T-helper 2 cell treated with Interferon-gamma antibody and Interleukin-4, amounts not matched to agents 100 ng/mL and 5 ng/mL, for 36 hours (primary cell): ENCODE measurements around the gene GTSE1. TPM values are rescaled to one million over a fixed set of nuclear protein-coding genes. Genes with fewer than 3 reads are reported as not detected.
"Not testable (repeated sequence)": the region's sequence is repeated elsewhere in the genome, so short reads cannot be mapped to it uniquely, and the experiment has no call there.

Source experiments
- intact Hi-C: fragments of 100-400 bp; cut with micrococcal nuclease; formaldehyde crosslinking; loops from one replicate; pipeline ENCODE4 v1.15.1; 2023
- total RNA-seq: library from RNA; stranded (reverse); gene quantifications from 2 replicates; pipeline ENCODE4 v1.2.3, GENCODE V29; 2022

The GTSE1 gene
- total RNA-seq, 1 donor from 2014 or later = 74.4 TPM

DNA sequence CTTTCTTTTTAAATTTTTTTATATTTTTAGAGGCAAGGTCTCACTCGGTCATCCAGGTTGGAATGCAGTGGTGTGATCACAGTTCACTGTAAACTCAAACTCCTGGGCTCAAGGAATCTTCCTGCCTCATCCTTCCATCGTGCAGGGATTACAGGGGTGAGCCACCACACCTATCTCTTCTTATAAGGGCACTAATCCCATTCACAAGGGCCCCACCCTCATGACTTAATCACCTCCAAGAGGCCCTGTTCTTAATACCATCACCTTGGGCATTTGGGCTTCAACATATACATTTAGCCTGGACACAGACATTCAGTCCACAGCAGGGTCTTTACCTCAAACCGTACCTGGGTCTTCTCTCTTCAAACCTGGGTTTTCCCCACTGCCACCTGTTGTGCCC lies 4.5 kb upstream of the GTSE1 start:
- intact Hi-C loops = loop anchor here (10.0 kb wide), 1 partner anchor 977 kb away; no protein-coding TSS in a partner anchor

DNA sequence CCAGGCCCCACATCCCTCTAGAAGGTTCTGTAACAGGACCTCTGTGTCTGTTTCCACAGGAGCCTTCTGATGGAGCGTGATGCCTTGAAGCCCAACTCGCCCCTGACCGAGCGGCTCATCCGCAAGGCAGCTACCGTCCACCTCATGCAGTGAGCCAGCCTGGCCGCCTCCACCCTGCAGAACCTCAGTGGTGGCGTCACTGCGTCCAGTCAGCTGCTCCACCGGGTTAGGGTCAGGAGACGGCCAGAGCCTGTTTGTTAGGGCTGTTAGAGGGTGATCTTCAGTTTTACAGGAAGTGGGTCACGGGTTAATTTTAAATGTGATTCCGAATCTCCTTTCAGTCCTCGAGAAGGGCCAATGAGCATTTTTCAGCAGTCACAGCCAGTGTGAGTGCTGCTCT lies 3.9 kb upstream of the GTSE1 start:
- intact Hi-C loops = loop anchor here (10.0 kb wide), 1 partner anchor 978 kb away; no protein-coding TSS in a partner anchor

DNA sequence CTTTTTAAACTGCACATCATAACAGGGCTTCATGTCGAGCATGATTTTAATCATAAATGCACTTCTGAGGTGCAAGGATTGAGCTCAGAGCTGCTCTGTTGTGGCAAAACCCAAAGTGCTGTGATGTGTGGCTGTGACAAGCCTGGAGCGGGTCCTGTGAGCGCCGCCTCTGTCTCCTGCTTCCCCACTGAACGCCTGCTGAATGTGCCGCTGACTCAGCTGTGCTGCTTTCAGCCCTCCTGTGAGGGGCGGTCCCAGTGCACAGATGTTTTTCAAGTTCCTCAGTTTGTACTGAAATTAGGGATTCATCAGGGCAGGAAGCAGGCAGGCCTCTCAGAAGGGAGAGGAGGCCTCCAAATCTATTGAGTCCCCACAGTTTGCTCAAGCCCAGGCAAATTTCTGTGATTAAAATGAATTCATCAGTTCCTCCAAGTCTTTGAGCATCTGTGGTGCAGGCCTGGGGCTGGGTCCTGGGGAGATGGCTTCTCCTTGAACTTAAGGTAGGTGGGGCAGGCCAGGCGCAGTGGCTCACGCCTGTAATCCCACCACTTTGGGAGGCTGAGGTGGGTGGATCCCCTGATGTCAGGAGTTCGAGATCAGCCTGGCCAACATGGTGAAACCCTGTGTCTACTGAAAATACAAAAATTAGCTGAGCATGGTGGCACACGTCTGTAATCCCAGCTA lies 3.0 kb upstream of the GTSE1 start:
- intact Hi-C loops = loop anchor here (10.0 kb wide), 1 partner anchor 979 kb away; no protein-coding TSS in a partner anchor

DNA sequence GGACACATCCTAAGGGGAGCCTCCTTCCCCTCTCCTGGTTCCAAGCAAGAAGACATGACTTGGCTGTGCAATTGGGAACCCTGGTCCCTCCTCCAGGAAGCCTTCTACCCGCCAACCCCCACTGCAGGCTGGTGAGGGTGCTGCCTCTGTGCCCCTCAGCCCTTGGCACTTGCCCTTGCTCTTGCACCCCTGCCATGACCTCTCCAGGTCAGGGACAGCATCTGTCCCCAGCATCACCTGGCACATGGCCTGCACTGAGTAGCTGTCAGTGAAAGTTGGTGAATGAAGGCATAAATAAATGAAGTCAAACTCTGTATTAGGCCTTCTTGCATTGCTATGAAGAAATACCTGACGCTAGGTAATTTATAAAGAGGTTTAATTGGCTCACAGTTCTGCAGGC lies 1.9 kb upstream of the GTSE1 start:
- intact Hi-C loops = loop anchor here (5.0 to 10.0 kb wide), 2 partner anchors 172 to 980 kb away; no protein-coding TSS in a partner anchor

DNA sequence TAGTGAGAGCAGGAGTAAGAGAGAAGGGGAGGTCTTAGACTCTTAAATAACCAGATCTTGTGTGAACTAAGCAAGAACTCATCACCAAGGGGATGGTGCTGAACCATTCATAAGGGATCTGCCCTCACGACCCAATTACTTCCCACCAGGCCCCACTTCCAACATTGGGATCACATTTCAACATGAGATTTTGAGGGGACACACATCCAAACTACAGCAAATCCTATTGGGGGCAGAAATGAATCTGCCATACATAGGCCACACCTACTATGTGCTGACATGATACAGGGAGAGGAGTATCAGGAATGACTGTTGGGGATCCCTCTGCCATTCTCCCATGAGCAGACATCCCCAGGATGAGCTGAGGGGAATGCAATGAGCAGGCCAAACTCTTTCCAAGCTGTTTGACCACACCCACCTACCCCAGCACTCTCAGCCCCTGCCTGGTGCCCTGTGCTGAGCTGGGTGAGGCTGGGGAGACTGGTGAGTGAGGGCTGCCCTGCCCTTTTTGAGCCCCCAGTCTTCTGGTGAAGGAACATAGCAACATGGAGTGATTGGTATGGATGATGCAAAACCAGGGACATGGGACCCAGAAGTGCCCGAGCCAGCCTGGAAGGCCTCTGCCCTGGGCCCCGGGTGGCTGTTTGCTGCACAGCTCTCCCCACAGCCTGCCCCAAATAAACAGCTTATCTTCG lies 1.2 kb upstream of the GTSE1 start:
- intact Hi-C loops = loop anchor here (5.0 to 10.0 kb wide), 2 partner anchors 173 to 981 kb away; no protein-coding TSS in a partner anchor

DNA sequence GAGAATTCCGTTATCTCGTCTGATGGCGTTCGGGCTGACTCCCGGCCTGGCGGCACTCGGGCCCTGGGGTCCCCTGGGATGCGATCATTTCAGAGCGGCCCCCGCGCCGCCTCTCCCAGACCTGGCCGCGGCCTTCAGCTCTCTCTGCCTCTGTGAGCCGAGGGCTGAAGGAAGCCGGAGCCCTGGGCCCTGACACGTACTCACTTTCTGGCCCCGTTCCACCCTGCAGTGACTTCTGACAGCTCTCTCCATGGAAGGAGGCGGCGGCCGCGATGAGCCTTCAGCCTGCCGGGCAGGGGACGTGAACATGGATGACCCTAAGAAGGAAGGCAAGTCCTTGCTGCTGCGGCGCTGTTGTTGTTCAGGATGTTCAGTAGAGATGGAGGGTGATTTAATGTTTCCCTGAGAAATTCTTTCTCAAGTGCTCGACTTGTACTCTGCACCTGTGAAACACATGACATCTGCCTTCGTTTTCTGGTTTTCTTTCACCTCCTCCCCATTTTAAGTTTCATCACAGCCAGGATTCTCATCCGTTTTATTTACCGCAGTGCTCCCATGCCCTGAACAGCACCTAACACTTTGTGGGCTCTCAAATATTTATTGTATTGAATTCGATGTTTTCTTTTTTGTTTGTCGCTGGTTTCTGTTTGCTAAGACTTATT lies 612 bp downstream of the GTSE1 start:
- intact Hi-C loops = loop anchor here (5.0 to 10.0 kb wide), 2 partner anchors 175 to 982 kb away; no protein-coding TSS in a partner anchor

DNA sequence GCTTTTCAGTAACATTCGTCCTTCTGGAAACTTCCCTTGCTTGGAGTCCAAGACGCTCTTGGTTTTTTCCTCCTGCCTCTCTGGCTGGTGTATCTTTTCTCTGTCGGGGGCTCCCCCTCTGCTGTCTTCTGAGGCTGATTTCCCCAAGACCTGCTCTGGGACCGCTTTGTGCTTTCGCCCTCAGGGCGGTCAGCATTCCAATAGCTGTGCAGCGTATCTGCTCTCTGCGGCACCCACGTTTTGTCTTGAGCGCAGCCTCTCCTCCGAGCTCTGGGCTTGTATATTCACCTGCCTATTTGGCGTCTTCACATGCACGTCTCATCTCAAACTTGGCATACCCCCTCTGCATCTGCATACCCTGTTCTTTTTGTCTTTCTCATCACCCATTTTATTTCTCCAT lies 2.4 kb downstream of the GTSE1 start:
- intact Hi-C loops = loop anchor here (5.0 to 10.0 kb wide), 2 partner anchors 177 to 984 kb away; no protein-coding TSS in a partner anchor

DNA sequence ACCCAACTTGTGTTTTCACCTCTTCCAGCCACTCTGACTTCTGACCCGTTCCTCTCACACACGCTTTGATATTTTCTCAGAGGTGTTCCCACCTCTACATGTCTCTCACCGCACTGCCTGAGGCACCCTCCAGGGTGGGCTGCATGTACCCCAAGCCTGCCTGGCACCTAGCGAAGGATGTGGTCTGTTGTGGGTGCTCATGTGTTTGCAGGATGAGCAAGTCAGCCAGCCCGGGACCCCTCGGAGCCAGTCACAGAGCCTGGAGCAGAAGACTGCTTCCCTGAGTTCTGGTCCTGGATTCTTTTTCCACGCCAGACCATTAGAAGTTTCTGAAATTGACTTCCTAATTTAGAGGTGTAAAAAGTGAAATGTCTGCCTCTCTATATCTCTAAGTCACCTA lies 3.8 kb downstream of the GTSE1 start:
- intact Hi-C loops = no loop called here

DNA sequence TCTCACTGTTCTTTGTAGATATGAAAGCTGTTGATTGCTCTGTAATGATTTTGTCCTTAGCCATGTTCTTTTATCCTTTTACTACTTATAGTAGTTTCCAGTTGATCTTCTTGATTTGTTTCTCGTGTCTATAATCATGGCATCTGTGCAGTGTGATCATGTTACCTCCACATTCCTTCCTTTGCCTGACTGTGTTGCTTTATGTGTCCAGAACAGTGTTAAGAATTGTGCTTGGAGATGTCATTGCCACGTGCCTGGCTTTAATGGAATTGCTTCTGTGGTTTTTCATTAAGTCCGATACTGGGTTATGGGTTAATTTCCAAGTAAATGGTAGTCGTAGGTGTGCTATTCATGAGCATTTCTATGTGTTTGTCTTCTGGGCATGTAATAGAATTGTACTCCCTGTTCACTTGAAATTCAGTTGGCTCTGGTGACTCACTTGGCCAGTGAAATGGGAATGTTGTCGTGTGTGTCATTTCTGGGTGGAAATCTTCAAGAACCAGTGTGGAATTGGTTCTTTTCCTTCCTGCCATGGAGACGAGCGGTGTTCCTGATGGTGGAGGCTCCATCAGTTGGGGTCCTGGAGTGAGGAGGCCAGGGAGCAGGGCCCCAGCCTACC lies 6.8 kb downstream of the GTSE1 start:
- intact Hi-C loops = no loop called here

DNA sequence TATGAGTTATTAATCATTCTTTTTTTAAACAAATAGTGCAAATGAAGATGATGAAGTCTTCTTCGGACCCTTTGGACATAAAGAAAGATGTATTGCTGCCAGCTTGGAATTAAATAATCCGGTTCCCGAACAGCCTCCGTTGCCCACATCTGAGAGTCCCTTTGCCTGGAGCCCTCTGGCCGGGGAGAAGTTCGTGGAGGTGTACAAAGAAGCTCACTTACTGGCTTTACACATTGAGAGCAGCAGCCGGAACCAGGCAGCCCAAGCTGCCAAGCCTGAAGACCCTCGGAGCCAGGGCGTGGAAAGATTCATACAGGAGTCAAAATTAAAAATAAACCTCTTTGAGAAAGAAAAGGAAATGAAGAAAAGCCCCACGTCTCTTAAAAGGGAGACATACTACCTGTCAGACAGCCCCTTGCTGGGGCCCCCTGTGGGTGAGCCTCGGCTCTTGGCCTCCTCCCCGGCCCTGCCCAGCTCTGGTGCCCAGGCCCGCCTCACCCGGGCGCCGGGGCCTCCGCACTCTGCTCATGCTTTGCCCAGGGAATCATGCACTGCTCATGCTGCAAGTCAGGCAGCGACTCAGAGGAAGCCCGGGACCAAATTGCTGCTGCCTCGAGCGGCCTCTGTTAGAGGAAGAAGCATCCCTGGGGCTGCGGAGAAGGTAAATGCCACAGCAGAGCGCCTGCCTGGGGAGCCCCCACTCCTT lies 11.8 kb downstream of the GTSE1 start:
- intact Hi-C loops = no loop called here

DNA sequence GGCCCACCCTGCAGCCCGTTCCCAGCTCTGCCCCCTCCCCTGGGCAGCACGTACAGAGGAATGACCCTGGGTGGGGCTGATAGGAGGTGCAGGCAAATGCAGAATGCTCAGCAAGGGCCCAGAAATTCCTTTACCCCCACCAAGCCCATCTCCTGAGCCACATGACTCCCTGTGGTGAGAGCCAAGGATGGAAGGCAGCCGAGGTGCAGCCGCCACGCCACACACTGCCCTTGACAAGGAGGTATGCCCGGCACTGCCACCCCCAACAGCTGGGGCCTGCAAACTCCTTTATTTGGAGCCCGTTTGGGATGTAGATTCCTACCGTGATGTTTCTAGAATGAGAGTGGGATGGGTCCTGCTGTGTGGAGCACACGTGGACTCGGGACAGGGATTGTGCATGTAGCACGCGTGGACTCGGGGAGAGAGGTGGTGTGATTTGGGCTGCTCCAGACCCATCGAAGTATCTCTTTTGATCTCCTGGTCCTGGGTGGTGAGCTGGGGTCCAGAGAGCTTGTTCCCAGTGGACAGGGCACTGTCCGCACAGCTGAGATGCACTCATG lies 12.9 kb downstream of the GTSE1 start:
- intact Hi-C loops = no loop called here

DNA sequence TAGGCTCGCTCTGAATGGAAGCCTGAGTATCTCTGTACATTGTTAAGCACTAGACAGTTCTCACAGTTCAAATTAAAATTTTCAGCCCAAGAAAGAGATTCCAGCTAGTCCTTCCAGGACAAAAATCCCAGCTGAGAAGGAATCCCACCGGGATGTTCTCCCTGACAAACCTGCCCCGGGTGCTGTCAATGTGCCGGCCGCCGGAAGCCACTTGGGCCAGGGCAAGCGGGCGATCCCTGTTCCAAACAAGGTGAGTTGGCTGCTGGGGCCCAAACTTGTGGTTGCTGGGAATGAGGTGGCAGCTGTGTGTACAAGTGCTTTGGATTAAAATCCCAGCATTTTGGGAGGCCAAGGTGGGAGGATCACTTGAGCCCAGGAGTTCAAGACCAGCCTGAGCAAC lies 15.4 kb downstream of the GTSE1 start:
- intact Hi-C loops = no loop called here

DNA sequence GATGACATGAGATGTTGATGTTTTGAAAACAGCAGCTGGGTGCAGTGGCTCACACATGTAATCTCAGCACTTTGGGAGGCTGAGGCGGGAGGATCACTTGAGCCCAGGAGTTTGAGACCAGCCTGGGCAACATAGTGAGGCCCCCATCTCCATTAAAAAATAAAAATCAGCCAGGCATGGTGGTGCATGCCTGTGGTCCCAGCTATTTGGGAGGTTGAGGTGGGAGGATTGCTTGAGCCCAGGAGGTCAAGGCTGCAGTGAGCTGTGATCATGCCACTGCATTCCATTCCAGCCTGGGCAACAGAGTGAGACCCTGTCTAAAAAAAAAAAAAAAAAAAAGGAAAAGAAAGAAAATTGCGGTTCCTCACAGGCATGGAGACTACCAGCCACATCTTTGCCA lies 16.2 kb downstream of the GTSE1 start:
- intact Hi-C loops = not testable (repeated sequence)

DNA sequence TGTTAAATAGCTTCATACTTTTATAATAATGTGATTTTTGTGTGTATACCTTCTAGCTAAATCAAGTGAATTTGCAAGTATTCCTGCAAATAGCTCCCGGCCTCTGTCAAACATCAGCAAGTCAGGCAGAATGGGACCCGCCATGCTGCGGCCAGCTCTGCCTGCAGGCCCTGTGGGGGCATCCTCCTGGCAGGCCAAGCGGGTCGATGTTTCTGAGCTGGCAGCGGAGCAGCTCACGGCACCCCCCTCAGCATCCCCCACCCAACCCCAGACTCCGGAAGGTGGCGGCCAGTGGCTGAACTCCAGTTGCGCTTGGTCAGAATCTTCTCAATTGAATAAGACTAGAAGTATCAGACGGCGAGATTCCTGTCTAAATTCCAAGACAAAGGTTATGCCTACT lies 19.3 kb downstream of the GTSE1 start:
- intact Hi-C loops = no loop called here

DNA sequence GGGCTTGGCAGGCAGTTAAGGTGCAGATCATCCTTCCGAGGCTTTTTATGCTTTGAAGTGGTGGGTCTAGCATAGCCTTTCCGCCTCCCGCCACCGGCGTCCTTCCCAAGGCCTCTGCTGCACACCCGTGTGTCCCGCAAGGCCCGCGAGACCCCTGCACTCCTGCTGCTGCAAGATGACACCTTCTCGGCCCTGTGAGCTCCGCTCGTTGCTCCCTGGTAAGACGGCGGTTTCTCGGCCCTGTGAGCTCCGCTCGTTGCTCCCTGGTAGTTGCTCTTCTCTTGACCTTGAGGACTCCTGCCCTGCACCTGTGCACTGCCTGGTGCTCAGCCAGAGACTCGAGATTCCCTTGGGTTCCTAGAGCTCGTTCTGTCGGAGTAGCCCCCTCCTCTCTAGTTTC lies 21.0 kb downstream of the GTSE1 start:
- intact Hi-C loops = no loop called here

DNA sequence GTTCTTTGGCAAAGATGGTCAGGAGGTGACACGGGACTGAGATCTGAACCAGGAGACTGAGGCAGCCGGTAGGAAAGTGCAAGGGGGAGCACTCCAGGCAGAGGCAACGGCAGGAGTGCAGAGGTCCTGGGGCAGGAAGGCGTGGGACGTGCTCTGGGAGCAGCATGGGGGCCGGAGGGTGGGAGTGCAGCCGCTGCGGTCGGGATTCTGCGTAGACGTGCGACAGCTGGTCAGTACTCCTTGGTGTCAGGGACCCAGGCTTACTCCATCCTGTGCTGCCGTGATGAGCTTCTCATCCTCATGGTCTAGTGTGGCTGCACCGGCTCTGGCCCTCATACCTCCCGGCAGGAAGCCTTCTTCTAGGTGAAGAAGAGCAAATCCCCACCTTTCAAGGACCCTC lies 21.9 kb downstream of the GTSE1 start:
- intact Hi-C loops = no loop called here

DNA sequence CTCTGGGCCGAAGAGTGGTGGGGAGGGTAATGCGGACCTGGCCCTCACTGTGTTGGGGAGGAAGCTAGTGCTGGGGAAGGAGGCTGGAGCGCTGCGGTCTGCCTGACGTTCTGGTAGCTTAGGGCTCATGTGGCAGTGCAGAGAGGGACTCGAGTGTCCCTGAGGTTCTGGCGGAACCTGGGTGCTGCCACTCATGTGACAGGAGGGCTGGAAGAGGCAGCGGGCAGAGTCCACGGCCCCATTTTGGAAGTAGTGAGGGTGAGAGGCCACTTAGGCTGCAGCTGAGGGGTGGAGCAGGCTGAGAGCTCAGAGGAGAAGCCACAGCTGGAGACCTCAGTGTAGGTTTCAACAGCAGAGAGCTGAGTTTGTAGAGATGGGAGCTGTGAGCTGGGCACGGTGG lies 22.6 kb downstream of the GTSE1 start:
- intact Hi-C loops = no loop called here

DNA sequence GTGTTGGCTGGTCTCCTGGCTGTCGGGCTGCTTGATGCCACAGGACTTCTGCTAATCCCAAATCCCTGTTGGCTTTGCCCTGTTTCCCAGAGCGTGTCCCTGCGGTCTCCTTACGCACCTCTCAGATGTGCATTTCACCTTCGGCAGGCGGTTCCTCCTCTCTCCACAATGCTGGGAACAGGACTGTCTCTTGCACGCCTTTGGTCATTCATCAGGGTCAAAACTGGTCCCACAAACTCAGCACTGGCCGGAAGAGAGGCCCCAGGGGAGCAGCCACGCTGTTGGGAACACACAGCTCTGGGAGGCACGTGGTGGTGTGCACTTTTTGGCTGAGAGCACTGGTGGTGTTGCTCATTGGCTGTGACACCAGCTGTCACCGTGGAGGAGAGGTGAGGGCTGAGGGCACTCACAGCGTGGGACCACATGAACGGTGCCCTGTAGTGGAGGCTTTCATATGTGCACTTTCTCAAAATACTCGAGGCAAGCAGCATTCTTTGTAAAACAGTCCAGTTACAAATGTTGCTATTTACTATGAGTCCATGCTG lies 23.6 kb downstream of the GTSE1 start:
- intact Hi-C loops = no loop called here

DNA sequence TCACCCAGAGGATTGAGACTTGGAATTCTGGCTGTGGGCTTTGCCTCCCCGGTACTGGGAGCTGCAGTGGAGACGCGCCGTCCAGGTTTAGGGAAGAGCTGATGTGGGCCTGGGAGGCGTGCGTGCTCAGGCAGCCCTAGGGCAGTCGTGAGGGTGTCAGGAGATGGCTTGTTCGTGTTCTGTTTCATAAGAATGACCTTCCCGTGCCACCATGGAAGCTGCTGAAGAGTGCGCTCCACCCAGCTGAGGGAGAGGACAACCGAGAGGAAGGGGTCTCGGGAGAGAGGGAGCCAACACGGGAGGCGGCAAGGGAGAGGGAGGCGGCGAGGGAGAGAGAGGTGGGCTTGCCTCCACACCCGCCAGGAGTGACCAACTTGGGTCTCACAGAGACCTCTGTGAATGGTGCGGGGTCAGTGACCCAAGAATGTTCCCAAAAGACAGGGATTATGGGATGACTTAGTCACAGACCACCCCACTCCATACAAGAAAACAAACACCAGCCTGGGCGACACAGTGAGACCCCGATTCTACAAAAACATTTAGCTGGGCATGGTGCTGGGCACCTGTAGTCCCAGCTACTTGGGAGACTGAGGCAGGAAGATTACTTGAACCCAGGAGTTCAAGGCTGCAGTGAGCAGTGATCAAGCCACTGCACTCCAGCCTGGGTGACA lies 24.2 kb downstream of the GTSE1 start:
- intact Hi-C loops = no loop called here

DNA sequence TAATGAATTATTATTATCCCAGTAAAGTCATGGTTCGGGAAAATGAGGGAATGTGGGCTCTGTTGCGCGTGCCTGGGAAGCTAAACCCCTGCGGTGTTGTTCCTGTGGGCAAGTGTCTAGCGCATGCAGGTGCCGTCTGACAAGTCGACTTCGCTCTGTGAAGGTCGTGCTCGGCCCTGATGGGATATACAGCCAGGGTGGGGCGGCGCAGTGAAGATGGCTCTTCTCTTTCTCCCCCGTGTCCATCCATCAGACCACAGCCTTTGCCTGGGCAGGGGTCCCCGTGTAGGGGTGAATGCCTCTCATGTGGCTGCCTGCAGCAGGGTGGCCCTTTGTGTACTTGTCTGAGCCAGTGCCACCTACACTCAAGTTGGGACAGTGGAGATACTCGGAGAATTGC lies 26.0 kb downstream of the GTSE1 start:
- intact Hi-C loops = no loop called here
